Liver (tissue), 9 donors: ENCODE measurements around the gene CBFA2T3. TPM values are rescaled to one million over a fixed set of nuclear protein-coding genes. Genes with fewer than 3 reads are reported as not detected.

Source experiments
- DNase-seq: peaks from one replicate; pipeline ENCODE4 v3.0.0-alpha.2; 2017; ENCODE audit warnings: low spot score
- H3K27ac ChIP-seq, 2 donors: one replicate each; pipeline ENCODE4 v1.7.0; 2013; ENCODE audit warnings: inconsistent platforms in 2 of 2, low read length in 2 of 2, control low read depth in 1 of 2, low read depth in 1 of 2, mild to moderate bottlenecking in 1 of 2
- H3K27me3 ChIP-seq, 4 donors: one replicate each; pipeline versions ENCODE4 v1.6.1 to v1.7.0; 2013; ENCODE audit warnings: low read length in 3 of 4, inconsistent platforms in 1 of 4, mild to moderate bottlenecking in 1 of 4, moderate library complexity in 1 of 4; ENCODE audit not compliant: control insufficient read depth in 4 of 4, insufficient read depth in 4 of 4
- H3K36me3 ChIP-seq, 4 donors: one replicate each; pipeline versions ENCODE4 v1.6.1 to v1.7.0; 2013; ENCODE audit warnings: low read length in 3 of 4, mild to moderate bottlenecking in 3 of 4, low read depth in 1 of 4, moderate library complexity in 1 of 4; ENCODE audit not compliant: control insufficient read depth in 4 of 4, insufficient read depth in 3 of 4
- H3K4me1 ChIP-seq, 4 donors: one replicate each; pipeline versions ENCODE4 v1.6.1 to v1.7.0; 2013; ENCODE audit warnings: low read length in 3 of 4, mild to moderate bottlenecking in 3 of 4, moderate library complexity in 1 of 4; ENCODE audit not compliant: control insufficient read depth in 4 of 4, insufficient read depth in 4 of 4
- H3K4me3 ChIP-seq, 3 donors: one replicate each; pipeline versions ENCODE4 v1.6.1 to v1.7.0; 2013; ENCODE audit warnings: low read length in 3 of 3, control low read depth in 1 of 3, low read depth in 1 of 3, mild to moderate bottlenecking in 1 of 3
- H3K9ac ChIP-seq, 2 donors: one replicate each; pipeline ENCODE4 v1.7.0; 2013; ENCODE audit warnings: low read length in 2 of 2, mild to moderate bottlenecking in 2 of 2, moderate library complexity in 2 of 2, control low read depth in 1 of 2, low read depth in 1 of 2
- H3K9me3 ChIP-seq, 4 donors: one replicate each; pipeline versions ENCODE4 v1.6.1 to v1.7.0; 2013; ENCODE audit warnings: low read length in 3 of 4; ENCODE audit not compliant: control insufficient read depth in 4 of 4
- EGR1 ChIP-seq, 2 donors: IDR thresholded peaks; 2 replicates each; pipeline ENCODE4 v1.6.1; 2016 to 2018; ENCODE audit warnings: antibody characterized with exemption in 2 of 2, low read depth in 2 of 2
- FOXA2 ChIP-seq: IDR thresholded peaks from 2 replicates; pipeline ENCODE4 v1.6.1; 2016; ENCODE audit warnings: antibody characterized with exemption
- GABPA ChIP-seq, 2 donors: IDR thresholded peaks in 1 of 2; conservative IDR thresholded peaks in 1 of 2; 2 replicates each; pipeline ENCODE4 v1.6.1; 2016; ENCODE audit warnings: antibody characterized with exemption in 2 of 2, mild to moderate bottlenecking in 1 of 2, moderate library complexity in 1 of 2
- HNF4A ChIP-seq, 2 donors: conservative IDR thresholded peaks; 2 replicates each; pipeline ENCODE4 v1.6.1; 2016; ENCODE audit warnings: antibody characterized with exemption in 2 of 2, mild to moderate bottlenecking in 2 of 2
- JUND ChIP-seq, 2 donors: IDR thresholded peaks; 2 replicates each; pipeline ENCODE4 v1.6.1; 2016; ENCODE audit warnings: antibody characterized with exemption in 2 of 2
- REST ChIP-seq: IDR thresholded peaks from 2 replicates; pipeline ENCODE4 v1.6.1; 2016; ENCODE audit warnings: antibody characterized with exemption, mild to moderate bottlenecking
- RXRA ChIP-seq, 2 donors: IDR thresholded peaks; 2 replicates each; pipeline ENCODE4 v1.6.1; 2017 to 2018; ENCODE audit warnings: antibody characterized with exemption in 2 of 2, mild to moderate bottlenecking in 1 of 2
- SP1 ChIP-seq: IDR thresholded peaks from 2 replicates; pipeline ENCODE4 v1.6.1; 2018; ENCODE audit warnings: antibody characterized with exemption, mild to moderate bottlenecking
- TAF1 ChIP-seq: conservative IDR thresholded peaks from 2 replicates; pipeline ENCODE4 v1.6.1; 2016; ENCODE audit warnings: antibody characterized with exemption, mild to moderate bottlenecking
- YY1 ChIP-seq: IDR thresholded peaks from 2 replicates; pipeline ENCODE4 v1.6.1; 2016; ENCODE audit warnings: antibody characterized with exemption, mild to moderate bottlenecking
- WGBS: extraction: QIAGEN DNeasy Blood & Tissue Kit; methylation state at CpG from one replicate; pipeline ENCODE4 v1.1.7; 2013; 5-methylcytosine and 5-hydroxymethylcytosine counted together
- polyA plus RNA-seq, 2 donors: library from polyadenylated mRNA; stranded (reverse) in 1 of 2; unstranded in 1 of 2; fragments of 200-250 nt in 1 of 2; fragments of >200 nt in 1 of 2; fragmentation: Nextera tagmentation in 1 of 2; extraction: Ambion mirVana in 1 of 2; gene quantifications; one replicate each; pipeline versions ENCODE4 v1.2.1 to v1.2.3, GENCODE V29; 2013 to 2015
- total RNA-seq, 2 donors: library from RNA; depleted of rRNA; stranded (reverse); fragments of >200 nt; gene quantifications; one replicate each; pipeline ENCODE4 v1.2.3, GENCODE V29; 2014
- donor health status: healthy.
- donor health status: healthy.
- donor health status: healthy.
- donor health status: healthy.
- donor health status: healthy.

The CBFA2T3 gene
- total and polyA plus RNA-seq, 4 donors = 1.4 to 4.5 (median 3.1) TPM

DNA sequence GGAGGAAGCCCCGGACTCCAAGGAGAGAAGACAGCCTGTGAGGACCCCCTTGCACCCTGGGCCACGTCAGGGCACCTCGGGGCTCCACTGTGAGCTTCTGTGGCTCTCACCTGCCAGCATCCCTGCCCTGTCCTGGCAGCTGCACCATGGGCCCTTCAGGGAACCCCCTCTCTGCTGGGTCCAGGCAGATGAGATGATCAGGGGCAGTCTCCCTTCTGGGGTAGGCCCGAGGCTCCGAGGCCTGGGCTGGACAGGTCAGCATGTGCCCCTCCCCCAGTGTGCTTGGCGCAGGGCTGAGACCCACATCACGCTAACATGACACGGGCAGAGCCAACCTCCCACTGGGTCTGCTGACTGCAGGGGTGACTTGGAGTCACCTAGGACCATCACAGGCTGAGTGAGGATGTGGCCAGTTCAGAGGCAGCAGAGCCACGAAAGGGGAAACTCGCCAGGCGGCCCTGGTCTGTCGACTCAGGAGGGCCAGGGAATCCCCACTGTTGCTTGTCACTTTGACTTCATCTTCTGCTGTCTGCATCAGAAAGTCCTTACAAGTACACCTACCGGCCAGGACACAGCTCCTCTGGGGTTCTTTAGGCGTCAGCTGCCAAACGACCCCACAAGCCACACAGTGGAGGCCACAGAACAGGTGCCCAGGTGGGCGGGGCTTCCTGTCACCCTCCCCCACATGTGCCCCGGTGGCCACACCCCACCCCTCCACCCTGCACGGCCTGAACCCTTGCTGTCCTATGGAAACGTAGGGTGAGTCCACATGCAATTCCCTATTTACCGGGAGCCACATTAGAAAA, 122.5 kb downstream of the CBFA2T3 start:
- no peak overlapping the region for H3K9ac ChIP-seq
- WGBS = 79% methylated on average over 20 of the region's 20 CpGs
- no peak for DNase-seq
- H3K36me3 ChIP-seq = peaks cover 3 to 7% (median 6%) of the 10 kb centered on the region in 4 donors
- peaks cover 12 to 39% (median 28%) of the 10 kb centered on the region in 4 donors for H3K4me1 ChIP-seq
- H3K4me3 ChIP-seq = no peak overlapping the region
- H3K9me3 ChIP-seq = no peaks in the 10 kb centered on the region
- no peaks in the 10 kb centered on the region for H3K27me3 ChIP-seq
- TF ChIP-seq SP1 = no peak
- no peak for TF ChIP-seq REST
- no peak for TF ChIP-seq EGR1 (IDR thresholded peaks at IDR 0.05; ENCODE audit: low read depth in 2 of 2)
- TF ChIP-seq JUND (IDR thresholded peaks at IDR 0.05) = no peak
- no peak for TF ChIP-seq RXRA (IDR thresholded peaks at IDR 0.05)
- no peak overlapping the region for H3K27ac ChIP-seq

- H3K27me3 ChIP-seq = no peaks in the 10 kb centered on the region
- H3K4me3 ChIP-seq = no peak overlapping the region
- H3K36me3 ChIP-seq = no peaks in the 10 kb centered on the region
- H3K9ac ChIP-seq = no peak overlapping the region
- no peak overlapping the region for H3K27ac ChIP-seq
- DNase-seq = no peak
- 86% methylated on average over 17 of the region's 17 CpGs for WGBS
- no peak for TF ChIP-seq EGR1 (IDR thresholded peaks at IDR 0.05; ENCODE audit: low read depth in 2 of 2)
- no peak for TF ChIP-seq JUND (IDR thresholded peaks at IDR 0.05)
- no peak for TF ChIP-seq TAF1
- no peak for TF ChIP-seq YY1
- TF ChIP-seq FOXA2 = no peak
- no peaks in the 10 kb centered on the region for H3K9me3 ChIP-seq
- H3K4me1 ChIP-seq = peaks cover 12 to 38% (median 28%) of the 10 kb centered on the region in 4 donors
These were observed 123.6 kb downstream of the CBFA2T3 start for GRCh38 chr16:88853325-88853941.

GRCh38 chr16:88851616-88852015, 125.4 kb downstream of the CBFA2T3 start:
- TF ChIP-seq HNF4A (conservative IDR thresholded peaks at IDR 0.05) = no peak
- no peak for TF ChIP-seq GABPA (IDR thresholded peaks at IDR 0.05 in 1 of 2, conservative IDR thresholded peaks at IDR 0.05 in 1 of 2)
- 97% methylated on average over 19 of the region's 19 CpGs for WGBS

More at GRCh38 chr16:88851616-88852015, 125.4 kb downstream of the CBFA2T3 start:
- Histone ChIP-seq H3K4me3 (no peak overlapping the region), H3K9me3 (no peaks in the 10 kb centered on the region), H3K4me1 (peaks cover 12 to 24% (median 18%) of the 10 kb centered on the region in 4 donors), H3K27me3 (no peaks in the 10 kb centered on the region), H3K9ac (no peak overlapping the region), H3K36me3 (peaks cover 0 to 6% (median under 1%) of the 10 kb centered on the region in 4 donors), H3K27ac (no peak overlapping the region)
- DNase-seq = no peak
